ENCODE data around the gene KCNK1. TPM values are rescaled to one million over a fixed set of nuclear protein-coding genes. Genes with fewer than 3 reads are reported as not detected.

The KCNK1 gene
- total RNA-seq, 1 experiment from 2014 or later, result 0.13 TPM

- Histone ChIP-seq H3K27ac (ENCODE audit: low read length) (no peak overlapping the region), H3K36me3 (ENCODE audit: control insufficient read depth, insufficient read depth, low read length) (no peaks in the 10 kb centered on the region), H3K27me3 (ENCODE audit: control insufficient read depth, insufficient read depth, low read length) (peaks cover 10% of the 10 kb centered on the region), H3K9me3 (ENCODE audit: control insufficient read depth, insufficient read depth, low read depth, low read length) (no peaks in the 10 kb centered on the region), H3K4me1 (ENCODE audit: control insufficient read depth, insufficient read depth, low read length) (no peaks in the 10 kb centered on the region), H3K4me3 (ENCODE audit: low read depth in 2 of 2, low read length in 2 of 2) (no peak overlapping the region)
- TF ChIP-seq CTCF (IDR thresholded peaks at IDR 0.05) (no peak), POLR2AphosphoS5 (IDR thresholded peaks at IDR 0.05; ENCODE audit: low read depth, low read length) (no peak), SIN3A (IDR thresholded peaks at IDR 0.05; ENCODE audit: borderline replicate concordance, insufficient read depth, low read depth, low read length) (no peak)
- POLR2A ChIA-PET, result no interaction called here
- ATAC-seq (no peak), DNase-seq (ENCODE audit: low read depth, low spot score) (no peak)
- in situ Hi-C loops (cut with HindIII; ENCODE audit: low pct_unique_long_range_greater_than_20kb, low sequenced_read_pairs), result no loop called here
- CTCF ChIA-PET, result no interaction called here
- no TSS peak for BruUV-seq (replicated peaks)
- intact Hi-C loops (cut with micrococcal nuclease; ENCODE audit: unreplicated experiment), result no loop called here
Measured at GRCh38 chr1:233695901-233696300, 82.0 kb downstream of the KCNK1 start.

- no peaks in the 10 kb centered on the region for H3K4me1 ChIP-seq (ENCODE audit: control insufficient read depth, insufficient read depth, low read length)
- POLR2A ChIA-PET, result no interaction called here
Measured at GRCh38 chr1:233700338-233700737, 86.4 kb downstream of the KCNK1 start.

More at GRCh38 chr1:233700338-233700737, 86.4 kb downstream of the KCNK1 start:
- H3K36me3 ChIP-seq (ENCODE audit: control insufficient read depth, insufficient read depth, low read length), result no peaks in the 10 kb centered on the region
- in situ Hi-C loops (cut with HindIII; ENCODE audit: low pct_unique_long_range_greater_than_20kb, low sequenced_read_pairs) (no loop called here), intact Hi-C loops (cut with micrococcal nuclease; ENCODE audit: unreplicated experiment) (no loop called here)
- ATAC-seq (no peak), DNase-seq (ENCODE audit: low read depth, low spot score) (no peak)
- H3K27ac ChIP-seq (ENCODE audit: low read length), result no peak overlapping the region
- no peak overlapping the region for H3K4me3 ChIP-seq (ENCODE audit: low read depth in 2 of 2, low read length in 2 of 2)
- CTCF ChIA-PET, result no interaction called here
- no TSS peak for BruUV-seq (replicated peaks)
- no peak for TF ChIP-seq CTCF (IDR thresholded peaks at IDR 0.05)
- no peak for TF ChIP-seq POLR2AphosphoS5 (IDR thresholded peaks at IDR 0.05; ENCODE audit: low read depth, low read length)
- no peak for TF ChIP-seq TCF7L2 (IDR thresholded peaks at IDR 0.05; ENCODE audit: low read depth, low read length)
- no peak for TF ChIP-seq SIN3A (IDR thresholded peaks at IDR 0.05; ENCODE audit: borderline replicate concordance, insufficient read depth, low read depth, low read length)
- no peak for TF ChIP-seq REST (IDR thresholded peaks at IDR 0.05; ENCODE audit: insufficient read depth in 1 of 2, low read depth in 2 of 2, low read length in 1 of 2)
- peaks cover 15% of the 10 kb centered on the region for H3K27me3 ChIP-seq (ENCODE audit: control insufficient read depth, insufficient read depth, low read length)
- H3K9me3 ChIP-seq (ENCODE audit: control insufficient read depth, insufficient read depth, low read depth, low read length), result no peaks in the 10 kb centered on the region

Measured in Panc1 (cell line).